Thyroid gland (tissue), 4 donors: Measurements from ENCODE around the gene FARS2.

Experiments used
- POLR2A ChIP-seq, 2 donors: fragments of 450-650 bp; IDR thresholded peaks; one replicate each; pipeline ENCODE4 v1.6.1; 2017; ENCODE audit warnings: antibody characterized with exemption in 2 of 2, mild to moderate bottlenecking in 2 of 2, moderate library complexity in 1 of 2
- TF ChIP-seq, protein P1 (sequence below), 6 experiments: fragments of 200-600 bp in 3 of 6; fragments of 450-650 bp in 3 of 6; sonication (generic) in 3 of 6; IDR thresholded peaks; one replicate each; pipeline ENCODE4 v1.5.1; 2016 to 2019; ENCODE audit warnings: antibody characterized with exemption in 6 of 6, mild to moderate bottlenecking in 2 of 6, inconsistent platforms in 1 of 6, moderate library complexity in 1 of 6

DNA sequence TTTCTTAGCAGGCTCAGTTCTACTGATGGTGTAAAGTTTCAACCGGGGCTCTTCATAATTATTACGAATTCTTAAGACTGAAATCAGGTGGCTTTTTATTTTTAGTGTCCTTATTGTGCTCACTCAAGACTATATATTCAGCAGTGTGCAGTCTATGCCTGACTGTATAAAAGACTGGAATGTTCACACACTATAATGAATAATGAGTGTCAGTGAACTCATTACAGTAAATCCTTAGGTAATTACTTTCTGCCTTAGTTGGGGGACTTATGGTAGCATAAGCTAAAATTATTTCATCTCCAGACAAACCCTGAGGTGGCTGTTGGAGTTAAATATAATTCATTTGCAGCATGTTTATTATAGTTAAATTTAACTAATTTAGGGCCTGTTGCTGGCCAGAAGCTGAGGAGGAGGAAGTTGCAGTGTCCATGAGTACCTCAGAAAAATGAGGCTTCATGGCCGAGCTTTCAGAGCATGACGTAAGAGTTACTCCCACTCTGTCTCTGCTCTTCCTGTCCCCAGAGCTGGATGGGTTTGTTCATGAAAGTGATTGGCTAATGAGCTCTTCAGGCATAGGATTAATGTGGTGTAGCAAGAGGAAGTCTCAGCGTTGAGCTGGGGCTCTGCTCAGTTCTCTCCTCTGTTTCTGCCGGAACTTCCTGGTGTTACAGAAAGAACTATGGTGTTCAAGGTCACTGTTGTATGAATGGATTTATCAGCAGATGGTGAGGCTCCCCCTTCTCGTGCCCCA, 409.7 kb downstream of the FARS2 start:
- TF ChIP-seq, protein P1, sequence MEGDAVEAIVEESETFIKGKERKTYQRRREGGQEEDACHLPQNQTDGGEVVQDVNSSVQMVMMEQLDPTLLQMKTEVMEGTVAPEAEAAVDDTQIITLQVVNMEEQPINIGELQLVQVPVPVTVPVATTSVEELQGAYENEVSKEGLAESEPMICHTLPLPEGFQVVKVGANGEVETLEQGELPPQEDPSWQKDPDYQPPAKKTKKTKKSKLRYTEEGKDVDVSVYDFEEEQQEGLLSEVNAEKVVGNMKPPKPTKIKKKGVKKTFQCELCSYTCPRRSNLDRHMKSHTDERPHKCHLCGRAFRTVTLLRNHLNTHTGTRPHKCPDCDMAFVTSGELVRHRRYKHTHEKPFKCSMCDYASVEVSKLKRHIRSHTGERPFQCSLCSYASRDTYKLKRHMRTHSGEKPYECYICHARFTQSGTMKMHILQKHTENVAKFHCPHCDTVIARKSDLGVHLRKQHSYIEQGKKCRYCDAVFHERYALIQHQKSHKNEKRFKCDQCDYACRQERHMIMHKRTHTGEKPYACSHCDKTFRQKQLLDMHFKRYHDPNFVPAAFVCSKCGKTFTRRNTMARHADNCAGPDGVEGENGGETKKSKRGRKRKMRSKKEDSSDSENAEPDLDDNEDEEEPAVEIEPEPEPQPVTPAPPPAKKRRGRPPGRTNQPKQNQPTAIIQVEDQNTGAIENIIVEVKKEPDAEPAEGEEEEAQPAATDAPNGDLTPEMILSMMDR (IDR thresholded peaks at IDR 0.05), result no peak
- no peak for TF ChIP-seq POLR2A (IDR thresholded peaks at IDR 0.05)
